T-helper 1 cell treated with Interleukin-12 subunit alpha and Interleukin-12 subunit beta and Interleukin-4 antibody, amounts not matched to agents 30 μg/mL and 1 μg/mL, for 36 hours (primary cell): ENCODE measurements around the gene ZBED5.
"Not testable (repeated sequence)": the region's sequence is repeated elsewhere in the genome, so short reads cannot be mapped to it uniquely, and the experiment has no call there.

Experiments
- H3K27ac Mint-ChIP-seq: one replicate; pipeline ENCODE4 v1.8.0; 2021; ENCODE audit warnings: mild to moderate bottlenecking, mixed read lengths
- H3K27me3 Mint-ChIP-seq: one replicate; pipeline ENCODE4 v1.8.0; 2021; ENCODE audit warnings: low read depth, mixed read lengths
- H3K36me3 Mint-ChIP-seq: one replicate; pipeline ENCODE4 v1.8.0; 2021; ENCODE audit warnings: low read depth, mixed read lengths
- H3K4me1 Mint-ChIP-seq: one replicate; pipeline ENCODE4 v1.8.0; 2021; ENCODE audit warnings: low read depth, mixed read lengths
- H3K4me3 Mint-ChIP-seq: one replicate; pipeline ENCODE4 v1.8.0; 2021; ENCODE audit warnings: mild to moderate bottlenecking, moderate library complexity, mixed read lengths
- H3K9me3 Mint-ChIP-seq: one replicate; pipeline ENCODE4 v1.8.0; 2021; ENCODE audit warnings: mixed read lengths

ZBED5 gene

DNA sequence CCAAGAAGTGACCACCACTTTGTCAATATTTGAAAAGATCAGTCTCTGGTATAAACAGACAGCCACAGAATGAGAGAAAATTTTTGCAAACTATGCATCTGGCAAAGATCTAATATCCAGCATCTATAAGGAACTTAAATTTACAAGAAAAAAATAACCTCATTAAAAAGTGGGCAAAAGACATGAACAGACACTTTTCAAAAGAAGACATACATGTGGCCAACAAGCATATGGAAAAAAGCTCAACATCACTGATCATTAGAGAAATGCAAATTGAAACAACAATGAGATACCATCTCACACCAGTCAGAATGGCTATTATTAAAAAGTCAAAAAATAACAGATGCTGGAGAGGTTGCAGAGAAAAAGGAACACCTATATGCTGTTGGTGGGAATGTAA lies 32.2 kb upstream of the ZBED5 start:
- not testable (repeated sequence) for H3K4me1 Mint-ChIP-seq, H3K27ac Mint-ChIP-seq, H3K36me3 Mint-ChIP-seq, H3K4me3 Mint-ChIP-seq
- Mint-ChIP-seq H3K9me3 (peaks cover 11% of the 10 kb centered on the region), H3K27me3 (peaks cover 34% of the 10 kb centered on the region)

DNA sequence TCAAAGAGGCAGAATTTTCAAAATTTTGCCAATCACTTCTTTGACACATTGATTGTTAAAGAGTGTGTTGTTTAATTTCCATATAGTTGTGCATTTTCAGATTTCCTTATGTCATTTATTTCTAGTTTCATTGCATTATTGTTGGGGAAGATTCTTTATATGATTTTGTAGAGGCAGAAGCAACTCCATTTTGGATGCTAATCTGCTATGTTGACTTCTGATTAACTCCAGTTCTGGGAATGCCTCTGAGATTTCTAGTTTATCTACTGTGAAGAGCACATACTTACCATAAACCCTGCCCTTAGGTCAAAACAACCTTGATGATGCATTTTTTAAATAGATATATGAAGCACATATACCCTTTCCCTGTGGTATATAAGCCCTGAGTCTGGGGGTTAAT lies 29.5 kb upstream of the ZBED5 start:
- Mint-ChIP-seq H3K9me3 (peaks cover 18% of the 10 kb centered on the region), H3K27ac (no peak overlapping the region), H3K4me1 (no peaks in the 10 kb centered on the region), H3K4me3 (no peak overlapping the region), H3K36me3 (peaks cover 5% of the 10 kb centered on the region), H3K27me3 (peaks cover 34% of the 10 kb centered on the region)

DNA sequence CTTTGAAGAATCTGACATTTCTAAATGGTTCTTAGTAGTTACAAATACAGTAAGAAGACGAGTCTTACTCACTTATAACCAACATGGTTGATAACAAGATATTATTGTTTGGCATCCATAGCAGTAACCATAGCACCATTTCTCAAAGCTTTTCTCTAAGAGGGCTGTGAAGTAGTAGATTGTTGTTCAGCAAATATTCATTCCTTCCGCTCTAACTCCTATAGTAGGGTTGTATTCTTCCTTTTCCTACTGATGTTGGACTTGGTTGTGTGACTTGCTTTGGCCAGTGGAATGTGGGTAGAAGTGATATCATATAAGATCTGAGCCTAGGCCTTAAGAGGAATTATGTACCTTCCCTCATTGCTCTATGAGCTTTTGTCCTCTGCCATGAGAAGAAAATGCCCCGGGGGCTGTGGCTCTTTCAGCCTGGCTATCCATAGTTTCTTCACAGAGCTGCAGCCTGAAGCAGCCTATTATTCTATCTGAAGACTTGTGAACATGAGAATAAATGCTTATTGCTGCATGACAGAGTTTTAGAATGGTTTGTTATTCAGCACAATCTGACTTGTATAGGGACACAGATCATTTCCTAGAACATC lies 28.9 kb upstream of the ZBED5 start:
- no peaks in the 10 kb centered on the region for H3K4me1 Mint-ChIP-seq
- peaks cover 5% of the 10 kb centered on the region for H3K36me3 Mint-ChIP-seq
- H3K27ac Mint-ChIP-seq: no peak overlapping the region
- peaks cover 18% of the 10 kb centered on the region for H3K9me3 Mint-ChIP-seq
- H3K27me3 Mint-ChIP-seq: peaks cover 34% of the 10 kb centered on the region
- H3K4me3 Mint-ChIP-seq: no peak overlapping the region

DNA sequence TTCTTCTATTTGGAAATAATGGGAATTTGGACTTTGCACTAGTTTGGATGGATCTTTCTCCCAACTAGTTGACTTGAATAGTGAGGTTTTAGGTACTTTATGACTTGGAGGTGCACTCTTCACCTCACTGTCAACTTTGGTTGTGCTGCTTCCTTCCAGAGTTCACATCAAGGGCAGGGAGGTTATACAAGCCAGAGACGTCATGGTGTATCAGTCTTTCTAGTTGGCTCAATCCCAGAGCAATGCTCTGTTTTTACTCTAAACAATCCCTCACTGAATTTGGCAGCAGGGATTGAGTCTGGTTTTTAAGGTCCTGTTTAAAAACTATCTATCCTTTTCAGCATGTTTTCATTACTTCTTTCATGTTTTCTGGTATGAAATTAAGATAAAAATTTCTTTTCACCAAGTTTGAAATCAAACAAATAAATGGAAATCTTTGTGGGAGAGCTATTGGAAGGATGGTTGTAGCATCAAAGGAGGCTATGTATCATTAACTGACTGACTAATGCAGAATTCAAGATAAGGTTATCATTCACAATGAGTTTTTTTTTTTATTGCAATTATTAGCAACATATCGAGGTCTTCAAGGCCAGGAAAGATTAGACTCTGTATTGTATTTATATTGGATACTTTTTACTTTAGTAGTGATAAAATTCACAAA lies 28.0 kb upstream of the ZBED5 start:
- Mint-ChIP-seq H3K4me3 (no peak overlapping the region), H3K27me3 (peaks cover 26% of the 10 kb centered on the region), H3K4me1 (no peaks in the 10 kb centered on the region), H3K9me3 (peaks cover 18% of the 10 kb centered on the region), H3K36me3 (peaks cover 5% of the 10 kb centered on the region), H3K27ac (no peak overlapping the region)

DNA sequence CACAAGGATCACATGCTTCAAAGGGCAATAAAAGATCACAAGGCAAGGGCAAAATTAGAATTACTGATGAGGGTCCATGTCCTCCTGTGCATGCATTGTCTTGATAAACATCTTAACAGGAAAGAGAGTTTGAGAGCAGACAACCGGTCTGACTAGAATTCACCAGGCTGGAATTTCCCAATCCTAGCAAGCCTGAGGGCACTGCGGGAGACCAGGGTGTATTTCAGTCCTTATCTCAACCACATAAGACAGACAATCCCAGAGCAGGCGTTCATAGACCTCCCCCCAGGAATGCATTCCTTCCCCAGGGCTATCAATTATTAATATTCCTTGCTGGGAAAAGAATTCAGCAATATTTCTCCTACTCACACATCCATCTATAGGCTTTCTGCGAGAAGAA lies 26.4 kb upstream of the ZBED5 start:
- H3K4me1 Mint-ChIP-seq, H3K36me3 Mint-ChIP-seq, H3K4me3 Mint-ChIP-seq, H3K27ac Mint-ChIP-seq: not testable (repeated sequence)
- Mint-ChIP-seq H3K9me3 (peaks cover 10% of the 10 kb centered on the region), H3K27me3 (peaks cover 17% of the 10 kb centered on the region)

DNA sequence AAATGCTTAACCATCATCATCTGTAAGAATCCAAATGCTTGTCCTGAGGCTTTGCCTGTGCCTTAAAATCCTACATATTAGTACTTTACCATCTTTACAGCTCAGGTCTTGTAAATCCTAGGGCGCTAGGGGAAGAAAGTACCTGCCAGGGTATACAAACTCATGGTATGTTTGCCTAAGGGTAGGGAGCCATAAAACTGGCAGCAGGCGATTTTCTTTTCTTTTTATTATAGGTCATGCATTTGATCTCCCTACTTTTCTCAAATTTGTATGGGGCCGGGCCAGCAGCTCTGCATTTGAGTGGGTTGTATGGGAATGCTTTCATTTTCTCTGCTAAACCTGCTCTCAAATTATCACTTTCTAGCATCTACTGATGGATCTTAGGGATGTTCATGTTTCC lies 24.0 kb upstream of the ZBED5 start:
- H3K27me3 Mint-ChIP-seq: peaks cover 2% of the 10 kb centered on the region
- H3K9me3 Mint-ChIP-seq: peaks cover 6% of the 10 kb centered on the region
- H3K36me3 Mint-ChIP-seq: peaks cover 7% of the 10 kb centered on the region
- no peak overlapping the region for H3K4me3 Mint-ChIP-seq
- peaks cover 8% of the 10 kb centered on the region for H3K4me1 Mint-ChIP-seq
- no peak overlapping the region for H3K27ac Mint-ChIP-seq

DNA sequence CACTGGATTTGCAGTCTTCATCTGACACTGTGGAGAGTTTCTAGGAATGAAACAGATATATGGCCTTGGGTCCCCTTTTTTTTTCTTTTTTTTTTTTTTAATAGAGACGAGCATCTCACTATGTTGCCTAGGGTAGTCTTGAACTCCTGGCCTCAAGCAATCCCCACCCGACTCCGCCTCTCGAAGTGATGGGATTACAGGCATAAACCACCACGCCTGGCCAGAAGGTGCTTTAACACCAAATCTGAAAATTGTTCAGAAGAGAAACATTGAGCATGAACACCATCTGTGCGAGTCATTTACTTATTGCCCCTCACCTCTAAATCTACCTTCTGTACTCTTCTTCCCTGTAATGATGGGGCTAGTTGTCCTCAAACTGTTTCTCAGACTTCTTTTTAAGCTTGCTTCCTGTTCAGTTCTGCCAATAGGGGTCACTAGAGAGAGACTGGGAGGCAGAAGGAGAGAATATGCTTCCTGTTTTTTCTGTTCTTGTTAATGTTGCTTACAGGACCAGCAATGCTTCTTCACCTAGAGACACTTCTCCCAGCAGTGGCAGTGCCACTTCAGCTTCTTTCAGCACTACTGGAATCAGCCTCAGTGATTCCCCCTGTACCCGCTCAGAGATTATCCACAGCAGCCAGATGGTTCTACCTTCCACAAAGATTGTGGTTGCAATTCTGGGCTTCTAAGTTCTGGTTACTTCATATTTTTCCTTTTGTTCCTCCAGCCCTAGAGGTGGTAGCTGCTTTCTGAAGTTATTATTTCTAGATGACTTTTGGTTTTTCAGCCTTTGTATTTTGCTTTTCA lies 20.8 kb upstream of the ZBED5 start:
- Mint-ChIP-seq H3K27ac (no peak overlapping the region), H3K36me3 (peaks cover 4% of the 10 kb centered on the region), H3K27me3 (no peaks in the 10 kb centered on the region), H3K9me3 (peaks cover 2% of the 10 kb centered on the region), H3K4me1 (peaks cover 8% of the 10 kb centered on the region), H3K4me3 (no peak overlapping the region)

DNA sequence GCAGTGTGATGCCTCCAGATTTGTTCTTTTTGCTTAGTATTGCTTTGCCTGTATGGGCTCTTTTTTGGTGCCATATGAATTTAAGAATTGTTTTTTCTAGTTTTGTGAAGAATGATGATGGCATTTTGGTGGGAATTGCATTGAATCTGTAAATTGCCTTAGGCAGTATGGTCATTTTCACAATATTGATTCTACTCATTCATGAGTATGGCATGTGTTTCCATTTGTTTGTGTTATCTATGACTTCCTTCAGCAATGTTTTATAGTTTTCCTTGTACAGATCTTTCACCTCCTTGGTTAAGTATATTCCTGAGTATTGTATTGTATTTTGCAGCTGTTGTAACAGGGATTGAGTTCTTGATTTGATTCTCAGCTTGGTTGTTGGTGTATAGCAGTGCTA lies 18.3 kb upstream of the ZBED5 start:
- peaks cover 23% of the 10 kb centered on the region for H3K36me3 Mint-ChIP-seq
- no peak overlapping the region for H3K27ac Mint-ChIP-seq
- peaks cover 8% of the 10 kb centered on the region for H3K4me1 Mint-ChIP-seq
- no peaks in the 10 kb centered on the region for H3K27me3 Mint-ChIP-seq
- no peak overlapping the region for H3K4me3 Mint-ChIP-seq
- H3K9me3 Mint-ChIP-seq: peaks cover 22% of the 10 kb centered on the region

DNA sequence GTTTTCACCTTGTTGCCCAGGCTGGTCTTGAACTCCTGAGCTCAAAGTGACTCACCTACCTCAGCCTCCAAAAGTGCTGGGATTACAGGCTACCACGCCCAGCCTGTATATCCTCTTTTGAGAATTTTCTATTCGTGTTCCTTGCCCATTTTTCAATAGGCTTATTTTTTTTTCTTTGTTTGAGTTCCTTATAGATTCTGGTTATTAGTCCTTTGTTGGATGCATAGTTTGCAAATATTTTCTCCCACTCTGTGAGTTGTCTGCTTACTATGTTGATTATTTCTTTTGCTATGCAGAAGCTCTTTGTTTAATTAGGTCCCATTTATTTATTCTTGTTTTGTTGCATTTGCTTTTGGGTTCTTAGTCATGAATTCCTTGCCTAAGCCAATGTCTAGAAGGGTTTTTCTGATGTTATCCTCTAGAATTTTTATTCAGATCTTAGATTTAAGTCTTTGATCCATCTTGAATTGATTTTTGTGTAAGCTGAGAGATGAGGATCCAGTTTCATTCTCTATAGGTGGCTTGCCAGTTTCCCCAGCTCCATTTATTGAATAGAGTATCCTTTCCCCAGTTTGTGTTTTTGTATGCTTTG lies 17.7 kb upstream of the ZBED5 start:
- peaks cover 8% of the 10 kb centered on the region for H3K4me1 Mint-ChIP-seq
- peaks cover 23% of the 10 kb centered on the region for H3K36me3 Mint-ChIP-seq
- H3K4me3 Mint-ChIP-seq: no peak overlapping the region
- no peak overlapping the region for H3K27ac Mint-ChIP-seq
- H3K27me3 Mint-ChIP-seq: no peaks in the 10 kb centered on the region
- peaks cover 23% of the 10 kb centered on the region for H3K9me3 Mint-ChIP-seq

DNA sequence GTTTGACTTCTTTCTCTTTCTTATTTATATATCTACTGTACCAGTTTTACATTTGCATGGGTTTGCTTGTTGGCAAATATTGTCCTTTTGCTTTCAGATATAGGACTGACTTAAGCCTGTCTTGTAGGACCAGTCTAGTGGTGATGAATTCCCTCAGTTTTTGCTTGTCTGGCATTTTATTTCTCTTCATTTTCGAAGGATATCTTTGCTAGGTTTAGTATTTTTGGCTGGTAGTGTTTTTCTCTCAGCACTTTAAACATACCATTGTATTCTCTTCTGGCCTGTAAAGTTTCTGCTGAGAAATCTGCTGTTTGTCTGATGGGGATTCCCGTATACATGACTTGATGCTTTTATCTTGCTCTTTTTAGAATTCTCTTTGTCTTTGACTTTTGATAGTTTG lies 14.2 kb upstream of the ZBED5 start:
- Mint-ChIP-seq H3K36me3 (peaks cover 19% of the 10 kb centered on the region), H3K4me3 (no peak overlapping the region), H3K4me1 (peaks cover under 1% of the 10 kb centered on the region), H3K27ac (no peak overlapping the region), H3K27me3 (no peaks in the 10 kb centered on the region), H3K9me3 (peaks cover 23% of the 10 kb centered on the region)

DNA sequence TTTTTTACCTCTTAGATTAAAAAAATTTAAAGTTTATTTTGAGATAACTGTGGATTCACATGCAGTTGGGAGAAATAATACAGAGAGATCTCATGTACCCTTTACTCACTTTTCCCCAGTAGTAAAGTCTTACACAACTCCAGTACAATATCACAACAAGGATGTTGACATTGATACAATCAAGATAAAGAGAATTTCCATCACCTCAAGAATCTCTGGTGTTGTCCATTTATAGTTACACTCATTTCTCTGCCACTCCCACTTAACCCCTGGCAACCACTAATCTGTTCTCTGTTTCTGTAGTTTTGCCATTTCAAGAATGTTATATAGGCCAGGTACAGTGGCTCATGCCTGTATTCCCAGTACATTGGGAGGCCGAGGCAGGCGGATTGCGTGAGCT lies 10.5 kb upstream of the ZBED5 start:
- Mint-ChIP-seq H3K9me3 (peaks cover 24% of the 10 kb centered on the region), H3K36me3 (peaks cover 19% of the 10 kb centered on the region), H3K4me3 (no peak overlapping the region), H3K4me1 (peaks cover 10% of the 10 kb centered on the region), H3K27me3 (no peaks in the 10 kb centered on the region), H3K27ac (no peak overlapping the region)

DNA sequence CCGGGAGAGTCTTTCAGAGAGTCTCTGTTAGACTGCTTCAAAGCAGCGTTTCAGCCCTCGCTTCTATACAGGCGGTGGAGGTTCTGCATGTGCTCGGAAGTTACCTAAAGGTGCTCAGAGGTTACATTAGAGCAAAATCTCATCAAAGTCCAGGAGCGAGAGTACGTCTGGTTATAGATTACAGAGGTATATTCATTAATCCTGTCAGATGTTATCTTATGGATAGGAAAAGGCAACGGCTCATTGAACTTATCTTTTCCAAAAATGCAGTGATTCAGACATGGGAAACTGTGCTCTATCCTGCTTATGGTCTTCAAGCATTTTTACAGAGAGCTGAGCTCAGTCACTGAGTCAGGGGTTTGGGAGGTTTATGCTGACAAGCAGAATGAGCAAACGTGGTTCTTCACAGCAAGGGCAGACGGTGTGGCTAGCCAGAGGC lies 9.1 kb upstream of the ZBED5 start:
- Mint-ChIP-seq H3K27ac (no peak overlapping the region), H3K36me3 (peaks cover 9% of the 10 kb centered on the region), H3K4me3 (no peak overlapping the region), H3K9me3 (peaks cover 11% of the 10 kb centered on the region), H3K27me3 (no peaks in the 10 kb centered on the region), H3K4me1 (peaks cover 19% of the 10 kb centered on the region)

DNA sequence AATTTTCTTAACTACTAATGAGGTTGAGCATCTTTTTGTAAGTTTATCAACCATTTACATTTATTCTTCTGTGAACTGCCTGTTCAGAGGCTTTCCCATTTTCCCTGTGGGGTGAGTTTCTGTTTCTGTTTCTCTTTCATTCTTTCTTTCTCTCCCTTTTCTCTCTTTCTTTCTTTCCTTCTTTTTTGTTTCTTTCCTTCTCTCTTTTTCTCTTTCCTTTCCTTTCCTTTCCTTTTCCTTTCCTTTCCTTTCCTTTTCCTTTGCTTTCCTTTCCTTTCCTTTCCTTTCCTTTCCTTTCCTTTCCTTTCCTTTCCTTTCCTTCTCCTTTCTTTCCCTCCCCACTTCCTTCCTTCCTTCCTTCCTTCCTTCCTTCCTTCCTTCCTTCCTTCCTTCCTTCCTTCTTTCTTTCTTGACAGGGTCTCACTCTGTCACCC lies 8.0 kb upstream of the ZBED5 start:
- Mint-ChIP-seq H3K36me3 (peaks cover 3% of the 10 kb centered on the region), H3K27me3 (no peaks in the 10 kb centered on the region), H3K4me3 (no peak overlapping the region), H3K4me1 (peaks cover 19% of the 10 kb centered on the region), H3K27ac (no peak overlapping the region), H3K9me3 (peaks cover 5% of the 10 kb centered on the region)

DNA sequence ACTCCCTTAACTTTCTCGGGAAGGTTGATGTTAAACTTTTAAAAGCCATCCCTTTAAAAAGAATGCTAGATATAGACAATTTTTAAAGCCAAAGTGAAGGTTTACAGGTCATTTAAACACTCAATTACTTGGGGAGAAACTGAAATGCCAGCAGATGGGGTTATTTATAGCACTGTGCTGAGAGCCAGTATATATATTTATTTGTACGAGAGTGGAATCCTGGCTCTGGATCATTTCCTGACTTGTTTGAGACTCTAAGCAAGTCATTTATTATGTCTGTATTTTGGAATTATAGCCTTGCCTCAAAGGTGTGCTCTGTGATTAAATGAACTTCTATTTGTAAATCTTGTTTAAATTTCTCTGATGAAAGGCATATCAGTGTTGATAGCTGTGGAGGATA lies 6.8 kb upstream of the ZBED5 start:
- peaks cover 5% of the 10 kb centered on the region for H3K9me3 Mint-ChIP-seq
- H3K36me3 Mint-ChIP-seq: peaks cover 3% of the 10 kb centered on the region
- no peak overlapping the region for H3K27ac Mint-ChIP-seq
- peaks cover 25% of the 10 kb centered on the region for H3K4me1 Mint-ChIP-seq
- no peaks in the 10 kb centered on the region for H3K27me3 Mint-ChIP-seq
- H3K4me3 Mint-ChIP-seq: no peak overlapping the region

DNA sequence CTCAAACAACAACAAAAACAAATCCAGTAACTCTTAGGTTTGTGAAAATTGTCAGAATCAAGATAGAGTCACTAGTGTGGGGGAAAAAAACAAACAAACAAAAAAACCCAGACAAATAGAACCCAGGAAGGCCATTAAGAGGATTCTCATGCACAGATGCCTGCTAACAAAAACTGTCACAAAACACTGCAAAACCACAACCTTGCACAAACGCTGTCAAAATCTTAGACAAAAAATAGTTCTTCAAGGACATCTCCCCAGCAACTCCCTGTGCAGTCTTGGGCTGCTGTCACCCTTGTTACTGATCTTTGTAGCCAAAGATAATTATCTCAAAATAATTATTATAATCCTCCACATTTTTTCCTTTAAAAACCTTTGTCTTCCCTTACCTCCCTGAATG lies 4.6 kb upstream of the ZBED5 start:
- no peak overlapping the region for H3K27ac Mint-ChIP-seq
- peaks cover 3% of the 10 kb centered on the region for H3K36me3 Mint-ChIP-seq
- H3K4me3 Mint-ChIP-seq: no peak overlapping the region
- peaks cover 25% of the 10 kb centered on the region for H3K4me1 Mint-ChIP-seq
- H3K27me3 Mint-ChIP-seq: no peaks in the 10 kb centered on the region
- H3K9me3 Mint-ChIP-seq: peaks cover 5% of the 10 kb centered on the region
